Sigmoid colon (tissue), 4 donors: ENCODE data around the gene RAB7B.

Source experiments
- CTCF ChIP-seq, 4 experiments: fragments of 450-650 bp in 3 of 4; fragments of 200-600 bp in 1 of 4; IDR thresholded peaks; one replicate each; pipeline ENCODE4 v1.5.1; 2016 to 2019; ENCODE audit warnings: antibody characterized with exemption in 4 of 4, mild to moderate bottlenecking in 3 of 4, moderate library complexity in 2 of 4
- EP300 ChIP-seq, 4 donors: sonication (generic); formaldehyde crosslinking; IDR thresholded peaks; one replicate each; pipeline ENCODE4 v1.6.1; 2017; ENCODE audit warnings: antibody characterized with exemption in 4 of 4
- POLR2A ChIP-seq, 2 donors: fragments of 450-650 bp; IDR thresholded peaks; one replicate each; pipeline ENCODE4 v1.6.1; 2016; ENCODE audit warnings: antibody characterized with exemption in 2 of 2, mild to moderate bottlenecking in 2 of 2, moderate library complexity in 2 of 2
- POLR2AphosphoS5 ChIP-seq, 4 donors: sonication (generic); formaldehyde crosslinking; IDR thresholded peaks; one replicate each; pipeline ENCODE4 v1.6.1; 2017; ENCODE audit warnings: antibody characterized with exemption in 4 of 4

GRCh38 chr1:206047271-206047670 is 44.1 kb upstream of the RAB7B start:
- TF ChIP-seq CTCF (IDR thresholded peaks at IDR 0.05) (no peak), POLR2AphosphoS5 (IDR thresholded peaks at IDR 0.05) (no peak), POLR2A (IDR thresholded peaks at IDR 0.05) (no peak), EP300 (IDR thresholded peaks at IDR 0.05) (no peak)
